T-helper 2 cell treated with Interferon-gamma antibody and Interleukin-4, amounts not matched to agents 5 μg/mL and 100 μg/mL, for 36 hours (primary cell): ENCODE data around the gene NRP2.
A peak's percentile ranks its signal among the peaks of the same experiment; 100 is the strongest.

Source experiments
- DNase-seq: peaks from one replicate; pipeline ENCODE4 v3.0.0; 2021; ENCODE audit warnings: low spot score
- H3K27ac Mint-ChIP-seq: one replicate; pipeline ENCODE4 v1.8.0; 2021; ENCODE audit warnings: mild to moderate bottlenecking, mixed read lengths
- H3K27me3 Mint-ChIP-seq: one replicate; pipeline ENCODE4 v1.8.0; 2021; ENCODE audit warnings: low read depth, mixed read lengths
- H3K36me3 Mint-ChIP-seq: one replicate; pipeline ENCODE4 v1.8.0; 2021; ENCODE audit warnings: low read depth, mixed read lengths
- H3K4me1 Mint-ChIP-seq: one replicate; pipeline ENCODE4 v1.8.0; 2021; ENCODE audit warnings: low read depth, mixed read lengths
- H3K4me3 Mint-ChIP-seq: one replicate; pipeline ENCODE4 v1.8.0; 2022; ENCODE audit warnings: mild to moderate bottlenecking, moderate library complexity, mixed read lengths
- H3K9me3 Mint-ChIP-seq: one replicate; pipeline ENCODE4 v1.8.0; 2021; ENCODE audit warnings: mixed read lengths

NRP2 gene

DNA sequence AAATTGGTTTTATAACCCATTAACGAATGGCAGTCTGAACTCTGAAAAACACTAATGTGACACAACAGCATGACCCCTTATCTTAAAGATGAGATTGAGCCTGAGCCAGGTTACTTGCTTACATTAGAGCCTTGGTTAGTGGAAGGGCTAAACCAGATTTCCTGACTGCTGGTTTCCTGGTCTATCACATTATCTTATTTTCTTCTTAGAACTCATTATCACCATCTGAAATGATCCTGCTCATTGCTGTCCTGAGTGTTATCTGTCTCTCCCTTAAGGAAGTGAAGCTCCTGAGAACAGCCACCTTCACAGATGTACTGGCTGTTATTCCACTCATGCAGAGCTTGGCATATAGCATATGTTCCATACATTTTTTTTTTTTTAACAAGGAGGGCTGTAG lies 9.0 kb upstream of the NRP2 start:
- Mint-ChIP-seq H3K4me1 (peaks cover 13% of the 10 kb centered on the region), H3K27me3 (peaks cover 4% of the 10 kb centered on the region), H3K4me3 (no peak overlapping the region), H3K27ac (no peak overlapping the region), H3K9me3 (peaks cover 19% of the 10 kb centered on the region), H3K36me3 (peaks cover 8% of the 10 kb centered on the region)
- DNase-seq, result no peak

DNA sequence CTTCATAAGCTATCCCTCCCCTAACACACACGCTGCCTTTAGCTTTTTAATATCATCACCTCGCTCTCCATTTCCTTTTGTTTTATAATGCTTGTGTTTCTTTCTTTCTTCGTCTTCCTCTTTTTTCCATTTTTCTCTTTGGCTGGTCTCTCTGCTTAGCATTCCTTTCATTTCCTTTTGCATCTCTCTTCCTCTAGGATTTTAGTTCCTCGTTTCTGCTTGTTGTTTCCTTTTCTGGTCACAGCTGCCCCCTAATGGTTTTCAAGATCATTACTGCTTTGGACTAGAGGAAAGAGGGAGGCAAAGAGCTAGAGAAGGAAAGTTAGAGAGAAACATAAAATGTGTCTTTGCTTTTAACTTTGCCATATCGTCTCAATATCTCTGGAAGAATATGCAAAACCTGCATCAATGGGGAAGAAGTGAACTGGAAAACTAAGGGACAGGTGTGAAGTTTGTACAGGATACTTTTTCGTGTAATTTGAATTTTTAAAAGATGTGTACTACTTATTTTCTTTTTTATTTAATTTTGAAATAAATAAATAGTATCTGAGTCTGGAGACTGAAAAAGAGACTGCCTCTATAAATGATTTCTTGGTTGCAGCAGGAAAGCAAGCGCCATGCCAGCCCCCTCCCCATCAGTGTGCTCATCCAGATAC lies 6.3 kb upstream of the NRP2 start:
- DNase-seq, result no peak

DNA sequence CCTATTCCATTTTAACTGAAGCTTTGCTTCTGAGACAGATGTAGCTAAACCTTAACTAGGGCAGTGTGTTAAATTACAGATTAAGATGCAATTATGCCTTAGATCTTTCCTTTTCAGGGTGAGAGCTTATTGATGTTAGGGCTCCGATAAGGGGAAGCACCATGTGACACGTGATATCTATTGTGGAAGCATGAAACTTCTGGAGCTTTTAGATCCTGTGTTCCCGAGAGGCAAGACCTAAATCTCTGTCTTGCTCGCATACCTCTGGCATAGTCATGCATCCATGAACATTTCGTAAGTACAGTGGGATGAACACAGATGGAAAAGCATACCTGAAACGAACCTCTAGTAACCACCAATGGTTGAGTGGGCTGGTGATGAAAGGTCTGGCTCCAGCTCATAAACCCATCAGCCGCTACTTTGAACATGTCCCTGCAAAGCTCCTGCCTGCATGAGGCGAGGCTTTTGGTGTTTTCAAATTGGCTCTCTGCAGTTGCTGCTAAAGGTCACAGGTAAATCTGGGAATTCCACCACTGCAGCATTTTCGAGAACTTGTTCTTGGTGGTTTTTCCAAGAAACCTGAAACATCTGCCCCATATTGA lies 3.7 kb upstream of the NRP2 start:
- H3K4me1 Mint-ChIP-seq, result peaks cover 33% of the 10 kb centered on the region
- no peak overlapping the region for H3K4me3 Mint-ChIP-seq
- H3K9me3 Mint-ChIP-seq, result no peaks in the 10 kb centered on the region
- H3K27me3 Mint-ChIP-seq, result peaks cover 25% of the 10 kb centered on the region
- H3K36me3 Mint-ChIP-seq, result peaks cover under 1% of the 10 kb centered on the region
- DNase-seq, result no peak
- H3K27ac Mint-ChIP-seq, result no peak overlapping the region

More for the DNA sequence above, 6.3 kb upstream of the NRP2 start:
- H3K4me1 Mint-ChIP-seq, result peaks cover 29% of the 10 kb centered on the region
- H3K27me3 Mint-ChIP-seq, result peaks cover 11% of the 10 kb centered on the region
- H3K9me3 Mint-ChIP-seq, result no peaks in the 10 kb centered on the region
- peaks cover 2% of the 10 kb centered on the region for H3K36me3 Mint-ChIP-seq
- no peak overlapping the region for H3K27ac Mint-ChIP-seq
- H3K4me3 Mint-ChIP-seq, result no peak overlapping the region

DNA sequence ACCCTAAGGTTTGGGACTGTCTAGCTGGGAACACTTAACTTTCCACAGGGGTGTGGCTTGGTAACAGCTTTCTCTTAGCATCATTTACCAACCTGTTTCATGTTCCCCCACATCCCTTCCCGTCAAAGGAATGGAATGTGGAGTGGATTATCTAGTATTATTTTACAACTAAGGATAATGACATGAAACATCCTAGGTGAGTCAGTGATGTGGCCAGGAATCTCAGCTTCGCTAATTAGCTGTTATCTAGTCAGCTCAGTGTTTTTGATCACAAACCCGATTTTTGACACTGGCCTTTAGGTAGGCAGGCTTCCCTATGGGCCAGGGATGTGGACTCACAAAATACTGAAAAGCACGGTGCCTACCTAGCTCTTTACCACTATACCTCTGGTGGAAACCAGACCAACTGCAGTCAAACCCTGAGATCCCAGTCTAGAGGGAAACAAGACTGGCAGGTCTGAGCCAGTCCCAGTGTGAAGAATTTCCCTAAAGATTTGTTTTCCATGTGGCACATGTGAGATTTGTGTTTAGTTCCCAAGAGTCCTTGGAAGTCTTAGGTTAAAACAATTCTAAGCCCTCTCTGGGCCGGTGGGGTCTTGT lies 2.8 kb upstream of the NRP2 start:
- Mint-ChIP-seq H3K4me3 (no peak overlapping the region), H3K9me3 (no peaks in the 10 kb centered on the region), H3K36me3 (peaks cover 6% of the 10 kb centered on the region), H3K27me3 (peaks cover 34% of the 10 kb centered on the region), H3K4me1 (peaks cover 39% of the 10 kb centered on the region), H3K27ac (no peak overlapping the region)
- no peak for DNase-seq

DNA sequence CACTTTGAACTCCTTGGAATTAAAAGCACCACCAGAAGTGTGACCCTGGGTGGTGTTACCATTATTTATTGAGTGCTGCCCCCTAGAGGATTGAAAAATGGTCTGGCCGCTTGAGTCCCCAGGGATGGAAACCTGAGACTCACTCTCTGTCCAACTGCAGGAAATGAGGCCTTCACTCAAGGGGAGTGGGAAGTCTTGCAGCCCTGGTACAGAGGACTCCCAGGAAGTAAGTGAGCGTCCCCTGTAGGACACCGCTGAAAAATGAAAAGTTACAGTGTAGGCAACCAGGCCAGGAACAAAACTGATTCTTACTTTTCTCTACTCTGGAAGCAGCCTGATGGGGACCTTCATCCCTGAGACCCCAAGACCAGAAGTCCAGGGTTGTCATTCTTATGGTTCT lies 2.2 kb upstream of the NRP2 start:
- H3K27ac Mint-ChIP-seq, result no peak overlapping the region
- peaks cover 43% of the 10 kb centered on the region for H3K4me1 Mint-ChIP-seq
- H3K36me3 Mint-ChIP-seq, result peaks cover 11% of the 10 kb centered on the region
- peaks cover 39% of the 10 kb centered on the region for H3K27me3 Mint-ChIP-seq
- DNase-seq, result peak; percentile 54
- H3K9me3 Mint-ChIP-seq, result no peaks in the 10 kb centered on the region
- no peak overlapping the region for H3K4me3 Mint-ChIP-seq

DNA sequence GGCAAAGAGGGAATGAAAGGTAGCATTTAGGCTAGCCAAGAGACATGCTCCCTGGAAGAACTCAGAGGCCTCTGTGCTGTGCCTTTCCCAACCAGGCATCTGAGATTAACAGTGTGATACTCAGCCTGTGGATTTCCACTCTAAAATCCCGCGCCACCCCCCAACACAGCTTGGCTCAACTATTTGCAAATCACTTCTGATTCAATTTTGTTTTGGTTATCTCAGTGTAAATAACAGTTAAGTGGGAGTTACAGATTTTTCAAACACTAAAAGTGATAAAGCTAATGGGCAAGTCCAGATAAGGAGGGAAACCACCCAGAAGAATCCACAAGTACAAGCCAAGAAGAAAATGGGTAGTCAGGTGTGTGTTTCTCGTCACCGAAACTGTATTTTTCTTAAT lies 1.4 kb upstream of the NRP2 start:
- Mint-ChIP-seq H3K27ac (no peak overlapping the region), H3K27me3 (peaks cover 45% of the 10 kb centered on the region), H3K36me3 (peaks cover 14% of the 10 kb centered on the region), H3K4me1 (peaks cover 45% of the 10 kb centered on the region), H3K4me3 (peak overlapping the region; percentile 32), H3K9me3 (no peaks in the 10 kb centered on the region)
- no peak for DNase-seq

DNA sequence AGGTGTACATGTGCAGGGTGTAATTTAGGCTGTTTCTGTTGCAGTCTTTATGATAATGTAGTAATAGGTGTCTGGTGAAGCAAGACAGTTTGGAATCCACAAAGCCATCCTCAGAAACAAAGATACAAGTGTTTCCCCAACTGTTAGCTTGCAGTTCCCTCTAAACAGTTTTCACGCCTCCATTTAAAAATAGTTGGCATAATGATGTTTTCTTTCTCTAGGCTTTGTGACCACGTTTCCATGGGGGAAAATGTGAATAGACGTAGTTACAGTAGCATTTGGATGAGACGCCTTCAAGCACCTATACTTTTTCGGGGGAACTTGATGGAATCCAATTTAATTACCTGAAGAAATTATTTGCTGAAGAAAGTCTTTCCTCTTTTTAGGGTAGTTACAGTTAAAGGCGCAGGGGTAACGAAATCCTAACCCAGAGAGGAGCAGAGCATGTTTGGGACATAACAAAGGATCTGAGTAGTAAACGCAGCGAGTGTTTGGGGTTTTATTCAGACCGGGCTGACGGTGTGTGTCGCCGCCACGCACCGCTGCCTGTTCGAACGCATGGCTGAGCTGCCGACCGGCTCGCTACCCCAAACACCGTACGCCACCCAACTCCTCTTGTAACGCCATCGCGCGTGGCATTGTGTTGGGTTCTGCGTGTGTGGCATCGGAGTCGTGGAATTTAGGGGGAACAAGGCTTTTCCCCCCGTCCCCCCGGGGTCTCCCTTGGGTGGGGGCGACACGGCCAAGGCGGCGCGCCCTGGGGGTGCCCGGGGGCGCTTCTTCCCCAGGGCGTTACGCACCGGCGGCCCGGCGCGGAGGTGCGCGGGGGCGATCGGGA lies 681 bp upstream of the NRP2 start:
- Mint-ChIP-seq H3K27me3 (peaks cover 52% of the 10 kb centered on the region), H3K4me3 (peak overlapping the region; percentile 85)

DNA sequence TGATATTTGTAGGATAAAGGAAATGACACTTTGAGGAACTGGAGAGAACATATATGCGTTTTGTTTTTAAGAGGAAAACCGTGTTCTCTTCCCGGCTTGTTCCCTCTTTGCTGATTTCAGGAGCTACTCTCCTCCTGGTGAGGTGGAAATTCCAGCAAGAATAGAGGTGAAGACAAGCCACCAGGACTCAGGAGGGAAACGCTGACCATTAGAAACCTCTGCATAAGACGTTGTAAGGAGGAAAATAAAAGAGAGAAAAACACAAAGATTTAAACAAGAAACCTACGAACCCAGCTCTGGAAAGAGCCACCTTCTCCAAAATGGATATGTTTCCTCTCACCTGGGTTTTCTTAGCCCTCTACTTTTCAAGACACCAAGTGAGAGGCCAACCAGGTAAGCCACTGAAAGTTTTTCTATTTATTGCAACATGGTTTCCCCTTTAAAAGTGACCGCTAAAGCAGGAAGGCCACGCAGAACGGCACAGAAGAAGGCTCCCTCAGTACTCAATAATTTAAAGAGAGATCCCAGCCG lies 735 bp downstream of the NRP2 start:
- peaks cover 16% of the 10 kb centered on the region for H3K36me3 Mint-ChIP-seq
- H3K27me3 Mint-ChIP-seq, result peaks cover 64% of the 10 kb centered on the region
- peak overlapping the region; percentile 86 for H3K4me3 Mint-ChIP-seq
- no peak for DNase-seq
- H3K27ac Mint-ChIP-seq, result no peak overlapping the region
- peaks cover 51% of the 10 kb centered on the region for H3K4me1 Mint-ChIP-seq
- H3K9me3 Mint-ChIP-seq, result no peaks in the 10 kb centered on the region

More for the DNA sequence above, 681 bp upstream of the NRP2 start:
- peak overlapping the region; percentile 63 for H3K27ac Mint-ChIP-seq
- peaks cover 14% of the 10 kb centered on the region for H3K36me3 Mint-ChIP-seq
- DNase-seq, result no peak
- no peaks in the 10 kb centered on the region for H3K9me3 Mint-ChIP-seq
- H3K4me1 Mint-ChIP-seq, result peaks cover 49% of the 10 kb centered on the region

DNA sequence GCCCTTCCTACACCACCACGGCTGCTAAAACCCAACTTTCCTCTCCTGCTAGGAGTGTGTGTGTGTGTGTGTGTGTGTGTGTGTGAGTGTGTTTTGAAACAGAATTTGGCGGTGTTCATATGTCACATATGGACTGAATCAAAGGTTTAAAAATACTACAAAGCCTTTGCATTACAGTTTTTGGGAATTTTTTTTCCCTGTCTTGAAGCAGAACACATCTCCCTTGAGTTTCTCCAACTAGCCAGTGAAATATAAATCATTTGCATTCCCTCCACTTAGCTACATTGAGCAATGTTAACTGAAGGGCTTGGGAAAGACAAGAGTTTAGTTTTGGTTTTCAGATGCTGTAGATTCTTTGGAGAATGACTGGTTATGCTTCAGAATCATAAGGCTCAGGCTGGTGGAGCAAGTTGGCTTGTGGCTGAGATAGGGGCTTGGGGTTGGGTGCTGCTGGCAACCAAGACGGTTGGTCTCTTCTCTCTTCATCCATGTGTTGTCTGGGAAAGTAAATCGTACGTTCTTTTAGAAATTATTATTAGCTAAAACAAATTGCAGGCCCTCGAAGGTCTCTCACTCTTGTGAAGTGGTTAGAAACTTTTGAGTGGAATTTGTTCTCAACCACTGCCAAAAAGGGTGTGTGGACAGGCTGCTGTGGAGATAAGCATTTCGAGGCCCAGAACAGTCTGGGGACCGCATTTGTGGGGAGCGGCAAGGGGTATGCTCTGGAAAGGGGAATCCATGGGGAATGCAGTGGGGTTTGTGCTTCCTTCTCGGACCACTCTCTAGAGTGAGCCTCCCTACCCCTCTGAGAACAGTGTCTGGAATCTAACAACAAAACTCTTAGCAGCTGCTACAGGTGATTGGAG lies 1.4 kb downstream of the NRP2 start:
- Mint-ChIP-seq H3K9me3 (no peaks in the 10 kb centered on the region), H3K4me1 (peaks cover 47% of the 10 kb centered on the region), H3K4me3 (peak overlapping the region; percentile 86), H3K27me3 (peaks cover 70% of the 10 kb centered on the region), H3K36me3 (peaks cover 16% of the 10 kb centered on the region), H3K27ac (peak overlapping the region; percentile 49)
- DNase-seq, result no peak

DNA sequence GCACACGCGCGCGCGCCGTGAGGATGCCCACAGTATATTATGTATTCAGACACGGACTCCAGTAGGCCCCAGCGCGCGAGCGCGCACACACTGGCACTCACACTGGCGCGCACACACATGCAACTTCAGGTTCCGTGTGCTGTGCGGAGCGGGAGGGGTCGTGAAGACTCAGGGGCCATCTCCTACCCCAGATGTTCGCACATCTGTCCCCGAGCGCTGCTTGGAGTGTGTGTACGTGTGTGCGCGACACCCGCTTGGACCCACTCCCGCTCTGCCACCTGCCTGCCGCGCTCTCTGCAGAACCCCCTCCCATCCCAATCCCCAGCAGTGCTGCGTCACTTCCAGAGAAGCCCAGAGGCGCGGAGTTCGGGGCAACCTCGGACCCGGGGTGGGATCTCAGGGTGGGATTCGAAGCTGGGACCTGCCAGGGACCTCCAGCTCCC lies 2.6 kb downstream of the NRP2 start:
- Mint-ChIP-seq H3K4me3 (peak overlapping the region; percentile 86), H3K27ac (peak overlapping the region; percentile 55), H3K4me1 (peaks cover 41% of the 10 kb centered on the region), H3K27me3 (peaks cover 73% of the 10 kb centered on the region), H3K9me3 (no peaks in the 10 kb centered on the region), H3K36me3 (peaks cover 16% of the 10 kb centered on the region)
- DNase-seq, result no peak

DNA sequence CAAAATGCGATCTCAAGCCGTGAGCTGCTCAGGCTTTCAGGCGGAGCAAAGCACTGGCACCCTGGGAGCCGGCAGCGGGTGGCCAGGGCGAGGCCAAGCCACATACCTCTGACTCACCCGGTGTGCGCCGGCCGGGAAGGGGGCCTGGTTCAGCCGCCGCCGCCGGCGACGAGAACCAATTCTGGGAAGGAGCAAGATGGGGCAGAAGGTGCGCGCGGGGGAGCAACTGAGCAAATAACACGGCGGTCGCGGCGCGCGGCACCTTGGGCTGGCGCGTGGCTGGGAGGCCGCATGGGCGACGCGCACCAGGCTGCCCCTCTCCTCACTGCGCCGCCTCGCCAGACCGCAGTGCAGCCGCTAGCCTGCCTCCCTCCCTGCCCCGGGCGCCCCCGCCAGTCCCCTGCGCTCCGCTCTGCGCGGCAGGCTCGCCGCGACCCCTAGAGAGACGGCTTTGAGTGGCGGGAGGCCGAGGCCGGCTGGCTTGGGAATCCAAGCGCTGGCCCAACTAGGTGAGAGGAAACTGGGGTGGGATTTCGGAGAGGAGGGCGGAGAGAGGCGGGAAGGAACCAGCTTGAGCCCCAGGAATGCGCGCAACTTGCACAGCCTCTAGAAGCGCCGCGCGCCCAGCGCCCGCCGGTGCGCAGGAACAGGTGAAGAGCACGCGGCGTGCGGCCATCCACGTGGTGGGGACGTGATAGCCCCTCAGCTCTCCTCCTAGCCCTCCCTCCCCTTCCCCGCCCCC lies 3.2 kb downstream of the NRP2 start:
- DNase-seq, result peak; percentile 52
- Mint-ChIP-seq H3K27me3 (peaks cover 71% of the 10 kb centered on the region), H3K27ac (peak overlapping the region; percentile 55), H3K36me3 (peaks cover 16% of the 10 kb centered on the region), H3K4me1 (peaks cover 36% of the 10 kb centered on the region), H3K9me3 (no peaks in the 10 kb centered on the region), H3K4me3 (peak overlapping the region; percentile 86)

DNA sequence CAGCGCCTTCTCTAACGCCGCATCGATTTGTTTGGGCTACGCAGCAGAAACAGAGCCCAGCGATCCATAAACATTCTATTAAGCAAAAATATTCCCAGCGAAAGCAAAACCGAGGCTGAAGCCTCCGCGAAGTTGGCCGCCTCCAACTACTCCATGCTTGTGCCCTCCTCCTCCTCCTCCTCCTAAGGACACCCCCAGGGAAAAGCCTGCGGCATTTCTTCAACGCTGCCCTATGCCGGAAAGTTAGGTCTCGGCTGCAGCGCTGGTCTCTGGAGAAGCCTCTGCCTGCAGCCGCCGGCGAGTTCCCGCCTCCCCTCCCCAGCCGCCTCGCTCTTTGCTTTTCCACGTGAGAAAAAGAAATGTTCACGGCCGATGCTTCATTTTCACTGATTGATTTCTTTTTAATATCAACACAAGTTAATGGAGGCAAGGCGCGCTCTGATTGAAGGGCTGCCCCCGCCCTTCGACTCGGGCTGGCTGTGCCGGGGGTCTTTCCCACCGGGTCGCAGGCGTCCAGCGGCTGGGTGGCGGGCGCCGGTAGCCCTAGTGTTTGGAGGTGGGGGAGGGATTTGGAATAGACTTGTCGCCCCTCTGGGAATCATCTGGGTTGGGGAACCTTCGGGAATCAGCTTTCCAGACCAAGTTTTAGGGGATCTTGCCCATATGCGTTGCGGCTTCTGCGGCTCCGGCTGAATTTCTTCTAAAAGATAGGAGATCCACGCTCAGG lies 3.9 kb downstream of the NRP2 start:
- peak overlapping the region; percentile 86 for H3K4me3 Mint-ChIP-seq
- no peak for DNase-seq

More for the DNA sequence above, 3.9 kb downstream of the NRP2 start:
- Mint-ChIP-seq H3K27ac (peak overlapping the region; percentile 41), H3K4me1 (peaks cover 31% of the 10 kb centered on the region), H3K27me3 (peaks cover 67% of the 10 kb centered on the region), H3K9me3 (no peaks in the 10 kb centered on the region), H3K36me3 (peaks cover 16% of the 10 kb centered on the region)
